SK-N-MC (cell line): Measurements from ENCODE around the gene GNAQ.

Experiments
- EZH2 ChIP-seq: fragments of 200-600 bp; sonication (generic); IDR thresholded peaks from one replicate; pipeline ENCODE4 v1.6.1; 2017; ENCODE audit warnings: antibody characterized with exemption
- POLR2AphosphoS5 ChIP-seq: IDR thresholded peaks from 2 replicates; pipeline ENCODE4 v1.6.1; 2012; ENCODE audit warnings: mild to moderate bottlenecking, low read depth, low read length, borderline replicate concordance

DNA sequence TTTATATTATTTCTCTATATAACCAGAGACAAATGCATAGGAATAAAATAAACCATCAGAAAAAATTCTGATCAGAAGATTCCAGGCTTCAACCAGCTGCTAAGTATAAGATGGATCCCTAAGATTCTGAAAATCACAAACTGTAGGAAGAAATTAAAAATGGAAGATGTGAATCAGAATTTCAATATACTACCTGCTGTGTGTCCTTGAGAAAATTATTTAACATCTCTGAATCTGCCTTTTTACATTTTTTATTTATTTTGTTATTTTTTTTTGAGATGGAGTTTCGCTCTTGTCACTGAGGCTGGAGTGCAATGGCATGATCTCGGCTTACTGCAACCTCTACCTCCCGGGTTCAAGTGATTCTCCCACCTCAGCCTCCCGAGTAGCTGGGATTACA, 187.2 kb downstream of the GNAQ start:
- TF ChIP-seq EZH2: no peak
- TF ChIP-seq POLR2AphosphoS5: no peak
